ENCODE measurements around the gene UCP2.

UCP2 gene

GRCh38 chr11:74004046-74004695 is 21.5 kb upstream of the UCP2 start:
- no CpG with 5 or more reads among the region's 6 CpGs for WGBS, 2 donors (ENCODE audit: extremely low coverage in 2 of 2, insufficient read length in 2 of 2, insufficient replicate concordance in 1 of 2)
- Histone ChIP-seq H3K4me2 (ENCODE audit: insufficient read depth, low read length, poor library complexity, severe bottlenecking) (no peak overlapping the region), H3K27me3 (ENCODE audit: control insufficient read depth in 3 of 3, insufficient read depth in 3 of 3, low read depth in 1 of 3, low read length in 3 of 3) (no peaks in the 10 kb centered on the region), H2BK12ac (ENCODE audit: low read length) (no peak overlapping the region), H3K4ac (ENCODE audit: low read length) (no peak overlapping the region), H2BK15ac (ENCODE audit: low read length) (no peak overlapping the region), H2AK5ac (ENCODE audit: low read depth, low read length) (no peak overlapping the region), H3K9ac (ENCODE audit: low read depth, low read length, poor library complexity) (no peak overlapping the region), H2AFZ (ENCODE audit: low read length) (no peak overlapping the region), H3K9me3 (replicated peaks in 1 of 2; ENCODE audit: control insufficient read depth in 2 of 2, insufficient read depth in 1 of 2, low read depth in 1 of 2, low read length in 2 of 2) (no peaks in the 10 kb centered on the region), H4K8ac (ENCODE audit: low read depth, low read length) (no peak overlapping the region), H3K36me3 (replicated peaks in 1 of 2; ENCODE audit: control insufficient read depth in 2 of 2, insufficient read depth in 2 of 2, low read length in 2 of 2) (peaks cover 2 to 43% of the 10 kb centered on the region in 2 donors), H3K23ac (ENCODE audit: low read depth, low read length, poor library complexity) (no peak overlapping the region), H3K79me1 (ENCODE audit: low read depth, low read length) (no peaks in the 10 kb centered on the region), H3K4me3 (ENCODE audit: low read length in 2 of 2) (no peak overlapping the region), H3K27ac (replicated peaks; ENCODE audit: low read length) (no peak overlapping the region), H3K18ac (ENCODE audit: low read length) (no peak overlapping the region), H3K14ac (ENCODE audit: low read length) (no peak overlapping the region), H3K4me1 (ENCODE audit: control insufficient read depth in 2 of 2, insufficient read depth in 1 of 2, low read depth in 1 of 2, low read length in 2 of 2) (peaks cover 0 to 2% of the 10 kb centered on the region in 2 donors), H2BK5ac (ENCODE audit: low read length) (no peak overlapping the region), H4K91ac (ENCODE audit: low read depth, low read length, poor library complexity) (no peak overlapping the region), H2BK120ac (ENCODE audit: low read depth, low read length) (no peak overlapping the region)
- no peak for DNase-seq (ENCODE audit: low spot score)

- Histone ChIP-seq H3K79me1 (ENCODE audit: low read depth, low read length) (no peaks in the 10 kb centered on the region), H4K91ac (ENCODE audit: low read depth, low read length, poor library complexity) (no peak overlapping the region), H3K36me3 (replicated peaks in 1 of 2; ENCODE audit: control insufficient read depth in 2 of 2, insufficient read depth in 2 of 2, low read length in 2 of 2) (peaks cover 2 to 43% of the 10 kb centered on the region in 2 donors), H2AK5ac (ENCODE audit: low read depth, low read length) (no peak overlapping the region), H2BK120ac (ENCODE audit: low read depth, low read length) (no peak overlapping the region), H3K27me3 (ENCODE audit: control insufficient read depth in 3 of 3, insufficient read depth in 3 of 3, low read depth in 1 of 3, low read length in 3 of 3) (no peaks in the 10 kb centered on the region), H2BK5ac (ENCODE audit: low read length) (no peak overlapping the region), H3K9me3 (replicated peaks in 1 of 2; ENCODE audit: control insufficient read depth in 2 of 2, insufficient read depth in 1 of 2, low read depth in 1 of 2, low read length in 2 of 2) (no peaks in the 10 kb centered on the region), H3K4me1 (ENCODE audit: control insufficient read depth in 2 of 2, insufficient read depth in 1 of 2, low read depth in 1 of 2, low read length in 2 of 2) (no peaks in the 10 kb centered on the region), H2AFZ (ENCODE audit: low read length) (no peak overlapping the region), H3K18ac (ENCODE audit: low read length) (no peak overlapping the region), H3K4me3 (ENCODE audit: low read length in 2 of 2) (no peak overlapping the region), H3K14ac (ENCODE audit: low read length) (no peak overlapping the region), H3K4me2 (ENCODE audit: insufficient read depth, low read length, poor library complexity, severe bottlenecking) (no peak overlapping the region), H2BK15ac (ENCODE audit: low read length) (no peak overlapping the region), H3K9ac (ENCODE audit: low read depth, low read length, poor library complexity) (no peak overlapping the region), H3K4ac (ENCODE audit: low read length) (no peak overlapping the region), H3K27ac (replicated peaks; ENCODE audit: low read length) (no peak overlapping the region), H2BK12ac (ENCODE audit: low read length) (no peak overlapping the region), H3K23ac (ENCODE audit: low read depth, low read length, poor library complexity) (no peak overlapping the region), H4K8ac (ENCODE audit: low read depth, low read length) (no peak overlapping the region)
- WGBS, 2 donors (ENCODE audit: extremely low coverage in 2 of 2, insufficient read length in 2 of 2, insufficient replicate concordance in 1 of 2) = no CpG with 5 or more reads among the region's 4 CpGs
- DNase-seq (ENCODE audit: low spot score) = no peak
Measured at GRCh38 chr11:74002832-74003231, 20.2 kb upstream of the UCP2 start.

GRCh38 chr11:74001822-74002286 is 19.2 kb upstream of the UCP2 start:
- Histone ChIP-seq H3K79me1 (ENCODE audit: low read depth, low read length) (no peaks in the 10 kb centered on the region), H2AK5ac (ENCODE audit: low read depth, low read length) (no peak overlapping the region), H2BK120ac (ENCODE audit: low read depth, low read length) (no peak overlapping the region), H3K9me3 (replicated peaks in 1 of 2; ENCODE audit: control insufficient read depth in 2 of 2, insufficient read depth in 1 of 2, low read depth in 1 of 2, low read length in 2 of 2) (no peaks in the 10 kb centered on the region), H4K8ac (ENCODE audit: low read depth, low read length) (no peak overlapping the region), H3K4ac (ENCODE audit: low read length) (no peak overlapping the region), H3K4me3 (ENCODE audit: low read length in 2 of 2) (no peak overlapping the region), H3K4me2 (ENCODE audit: insufficient read depth, low read length, poor library complexity, severe bottlenecking) (no peak overlapping the region), H3K27me3 (ENCODE audit: control insufficient read depth in 3 of 3, insufficient read depth in 3 of 3, low read depth in 1 of 3, low read length in 3 of 3) (no peaks in the 10 kb centered on the region), H2BK15ac (ENCODE audit: low read length) (no peak overlapping the region), H3K14ac (ENCODE audit: low read length) (no peak overlapping the region), H3K18ac (ENCODE audit: low read length) (no peak overlapping the region), H3K36me3 (replicated peaks in 1 of 2; ENCODE audit: control insufficient read depth in 2 of 2, insufficient read depth in 2 of 2, low read length in 2 of 2) (peaks cover 2 to 43% of the 10 kb centered on the region in 2 donors), H3K4me1 (ENCODE audit: control insufficient read depth in 2 of 2, insufficient read depth in 1 of 2, low read depth in 1 of 2, low read length in 2 of 2) (no peaks in the 10 kb centered on the region), H3K9ac (ENCODE audit: low read depth, low read length, poor library complexity) (no peak overlapping the region), H4K91ac (ENCODE audit: low read depth, low read length, poor library complexity) (no peak overlapping the region), H2AFZ (ENCODE audit: low read length) (no peak overlapping the region), H2BK12ac (ENCODE audit: low read length) (no peak overlapping the region), H2BK5ac (ENCODE audit: low read length) (no peak overlapping the region), H3K23ac (ENCODE audit: low read depth, low read length, poor library complexity) (no peak overlapping the region), H3K27ac (replicated peaks; ENCODE audit: low read length) (no peak overlapping the region)
- no peak for DNase-seq (ENCODE audit: low spot score)
- no CpG with 5 or more reads among the region's 7 CpGs for WGBS, 2 donors (ENCODE audit: extremely low coverage in 2 of 2, insufficient read length in 2 of 2, insufficient replicate concordance in 1 of 2)

- Histone ChIP-seq H2BK12ac (ENCODE audit: low read length) (no peak overlapping the region), H3K36me3 (replicated peaks in 1 of 2; ENCODE audit: control insufficient read depth in 2 of 2, insufficient read depth in 2 of 2, low read length in 2 of 2) (peaks cover 2 to 43% of the 10 kb centered on the region in 2 donors), H4K8ac (ENCODE audit: low read depth, low read length) (no peak overlapping the region), H3K4me1 (ENCODE audit: control insufficient read depth in 2 of 2, insufficient read depth in 1 of 2, low read depth in 1 of 2, low read length in 2 of 2) (no peaks in the 10 kb centered on the region), H3K9me3 (replicated peaks in 1 of 2; ENCODE audit: control insufficient read depth in 2 of 2, insufficient read depth in 1 of 2, low read depth in 1 of 2, low read length in 2 of 2) (no peaks in the 10 kb centered on the region), H3K4me3 (ENCODE audit: low read length in 2 of 2) (no peak overlapping the region), H3K79me1 (ENCODE audit: low read depth, low read length) (no peaks in the 10 kb centered on the region), H2BK15ac (ENCODE audit: low read length) (no peak overlapping the region), H3K18ac (ENCODE audit: low read length) (no peak overlapping the region), H3K9ac (ENCODE audit: low read depth, low read length, poor library complexity) (no peak overlapping the region), H2BK120ac (ENCODE audit: low read depth, low read length) (no peak overlapping the region), H2AK5ac (ENCODE audit: low read depth, low read length) (no peak overlapping the region), H3K4me2 (ENCODE audit: insufficient read depth, low read length, poor library complexity, severe bottlenecking) (no peak overlapping the region), H2BK5ac (ENCODE audit: low read length) (no peak overlapping the region), H3K27me3 (ENCODE audit: control insufficient read depth in 3 of 3, insufficient read depth in 3 of 3, low read depth in 1 of 3, low read length in 3 of 3) (no peaks in the 10 kb centered on the region), H3K23ac (ENCODE audit: low read depth, low read length, poor library complexity) (no peak overlapping the region), H3K27ac (replicated peaks; ENCODE audit: low read length) (no peak overlapping the region), H3K4ac (ENCODE audit: low read length) (no peak overlapping the region), H2AFZ (ENCODE audit: low read length) (no peak overlapping the region), H3K14ac (ENCODE audit: low read length) (no peak overlapping the region), H4K91ac (ENCODE audit: low read depth, low read length, poor library complexity) (no peak overlapping the region)
- no peak for DNase-seq (ENCODE audit: low spot score)
- WGBS, 2 donors (ENCODE audit: extremely low coverage in 2 of 2, insufficient read length in 2 of 2, insufficient replicate concordance in 1 of 2) = no CpG with 5 or more reads among the region's 14 CpGs
Measured at GRCh38 chr11:74000307-74001133, 17.9 kb upstream of the UCP2 start.
